Keratinocyte (primary cell): ENCODE data around the gene TMEM9B.

Source experiments
- EZH2 ChIP-seq: IDR thresholded peaks from one replicate; pipeline ENCODE4 v1.6.1; 2012; ENCODE audit warnings: inconsistent platforms, mild to moderate bottlenecking, low read length, moderate library complexity
- TF ChIP-seq, protein P1 (sequence below), 3 experiments: IDR thresholded peaks in 1 of 3; conservative IDR thresholded peaks in 1 of 3; optimal IDR thresholded peaks in 1 of 3; 2 replicates in 2 of 3; 3 replicates in 1 of 3; pipeline versions ENCODE3 to v1.5.1; 2011; ENCODE audit warnings: low read length in 3 of 3, mild to moderate bottlenecking in 3 of 3, moderate library complexity in 2 of 3, control low read depth in 1 of 3, inconsistent platforms in 1 of 3; ENCODE audit not compliant: insufficient read depth in 2 of 3; ENCODE audit errors: extremely low read depth in 1 of 3

DNA sequence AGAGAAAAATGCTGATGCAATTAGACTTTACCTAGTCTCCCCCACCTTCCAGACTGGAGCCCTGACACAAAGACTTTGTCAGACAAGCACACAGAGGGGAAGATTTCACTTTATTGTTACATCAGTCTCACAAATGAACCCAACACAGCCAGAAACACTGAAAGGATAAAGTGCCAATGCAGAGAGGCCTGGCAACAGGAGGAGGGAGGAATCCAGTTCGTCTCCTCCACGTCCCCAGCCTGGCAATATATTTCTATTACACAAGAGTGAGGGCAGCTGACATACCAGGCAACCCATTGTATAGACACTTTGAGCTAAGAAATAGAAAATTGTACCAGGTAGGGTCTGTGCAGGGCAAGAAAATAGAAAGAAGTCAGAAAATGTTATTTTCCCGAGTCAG lies 16.2 kb upstream of the TMEM9B start:
- TF ChIP-seq, protein P1, sequence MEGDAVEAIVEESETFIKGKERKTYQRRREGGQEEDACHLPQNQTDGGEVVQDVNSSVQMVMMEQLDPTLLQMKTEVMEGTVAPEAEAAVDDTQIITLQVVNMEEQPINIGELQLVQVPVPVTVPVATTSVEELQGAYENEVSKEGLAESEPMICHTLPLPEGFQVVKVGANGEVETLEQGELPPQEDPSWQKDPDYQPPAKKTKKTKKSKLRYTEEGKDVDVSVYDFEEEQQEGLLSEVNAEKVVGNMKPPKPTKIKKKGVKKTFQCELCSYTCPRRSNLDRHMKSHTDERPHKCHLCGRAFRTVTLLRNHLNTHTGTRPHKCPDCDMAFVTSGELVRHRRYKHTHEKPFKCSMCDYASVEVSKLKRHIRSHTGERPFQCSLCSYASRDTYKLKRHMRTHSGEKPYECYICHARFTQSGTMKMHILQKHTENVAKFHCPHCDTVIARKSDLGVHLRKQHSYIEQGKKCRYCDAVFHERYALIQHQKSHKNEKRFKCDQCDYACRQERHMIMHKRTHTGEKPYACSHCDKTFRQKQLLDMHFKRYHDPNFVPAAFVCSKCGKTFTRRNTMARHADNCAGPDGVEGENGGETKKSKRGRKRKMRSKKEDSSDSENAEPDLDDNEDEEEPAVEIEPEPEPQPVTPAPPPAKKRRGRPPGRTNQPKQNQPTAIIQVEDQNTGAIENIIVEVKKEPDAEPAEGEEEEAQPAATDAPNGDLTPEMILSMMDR (optimal IDR thresholded peaks at IDR 0.05 in 1 of 3, IDR thresholded peaks at IDR 0.05 in 1 of 3, conservative IDR thresholded peaks at IDR 0.05 in 1 of 3; ENCODE audit: extremely low read depth in 1 of 3, insufficient read depth in 2 of 3, low read length in 3 of 3): no peak
- TF ChIP-seq EZH2: no peak
